NCI-H2029 treated with DMSO at 0.1 percent for 48 hours (cell line): ENCODE data around the gene KLHL29.

Experiments used
- DNase-seq: peaks from one replicate; lab custom pipeline; 2025; lab: John Stamatoyannopoulos, UW

The KLHL29 gene

GRCh38 chr2:23423062-23423872 is 38.3 kb downstream of the KLHL29 start:
- DNase-seq: no peak

GRCh38 chr2:23423873-23424680 is 39.1 kb downstream of the KLHL29 start:
- DNase-seq: no peak

GRCh38 chr2:23425338-23425871 is 40.4 kb downstream of the KLHL29 start:
- DNase-seq: no peak

- no peak for DNase-seq
Observed at GRCh38 chr2:23425885-23426262, 40.9 kb downstream of the KLHL29 start.

GRCh38 chr2:23426263-23426905 is 41.4 kb downstream of the KLHL29 start:
- no peak for DNase-seq

- no peak for DNase-seq
Observed at GRCh38 chr2:23427350-23427749, 42.4 kb downstream of the KLHL29 start.

GRCh38 chr2:23427976-23428375 is 43.0 kb downstream of the KLHL29 start:
- DNase-seq: no peak

GRCh38 chr2:23429036-23429435 is 44.1 kb downstream of the KLHL29 start:
- no peak for DNase-seq

- no peak for DNase-seq
Observed at GRCh38 chr2:23430263-23430662, 45.3 kb downstream of the KLHL29 start.

GRCh38 chr2:23432531-23432930 is 47.6 kb downstream of the KLHL29 start:
- no peak for DNase-seq

- no peak for DNase-seq
Observed at GRCh38 chr2:23433282-23433681, 48.3 kb downstream of the KLHL29 start.

GRCh38 chr2:23434721-23435121 is 49.7 kb downstream of the KLHL29 start:
- DNase-seq: no peak

- DNase-seq: no peak
Observed at GRCh38 chr2:23435250-23436035, 50.5 kb downstream of the KLHL29 start.

GRCh38 chr2:23436346-23437098 is 51.5 kb downstream of the KLHL29 start:
- no peak for DNase-seq

- DNase-seq: no peak
Observed at GRCh38 chr2:23441414-23441813, 56.4 kb downstream of the KLHL29 start.

GRCh38 chr2:23445450-23445868 is 60.5 kb downstream of the KLHL29 start:
- DNase-seq: no peak

- DNase-seq: no peak
Observed at GRCh38 chr2:23446916-23447315, 61.9 kb downstream of the KLHL29 start.

GRCh38 chr2:23447405-23447804 is 62.4 kb downstream of the KLHL29 start:
- no peak for DNase-seq

- no peak for DNase-seq
Observed at GRCh38 chr2:23448906-23449305, 63.9 kb downstream of the KLHL29 start.

- no peak for DNase-seq
Observed at GRCh38 chr2:23449413-23449812, 64.4 kb downstream of the KLHL29 start.

GRCh38 chr2:23449831-23450331 is 64.9 kb downstream of the KLHL29 start:
- DNase-seq: no peak
